HepG2 (cell line): Measurements from ENCODE around the gene SNPH. TPM values are rescaled to one million over a fixed set of nuclear protein-coding genes. Genes with fewer than 3 reads are reported as not detected.

Source experiments
- ETS1 ChIP-seq: sonication (generic); formaldehyde crosslinking; IDR thresholded peaks from 2 replicates; pipeline ENCODE4 v1.4.0; 2020; ENCODE audit warnings: missing genetic modification reagents
- ETV5 ChIP-seq: IDR thresholded peaks from 2 replicates; pipeline ENCODE4 v1.6.1; 2018; ENCODE audit warnings: missing biosample characterization, missing genetic modification reagents, inconsistent platforms, borderline replicate concordance
- GATA4 ChIP-seq: sonication (generic); IDR thresholded peaks from 2 replicates; pipeline ENCODE4 v1.6.1; 2016; ENCODE audit warnings: antibody characterized with exemption, low read depth, borderline replicate concordance
- GLI4 ChIP-seq: sonication (generic); formaldehyde crosslinking; IDR thresholded peaks from 2 replicates; pipeline ENCODE4 v1.5.1; 2020; ENCODE audit warnings: missing genetic modification reagents, mild to moderate bottlenecking, moderate library complexity, borderline replicate concordance
- HIVEP1 ChIP-seq: sonication (generic); formaldehyde crosslinking; IDR thresholded peaks from 2 replicates; pipeline ENCODE4 v1.4.0; 2020; ENCODE audit warnings: mild to moderate bottlenecking, missing genetic modification reagents
- MAFG ChIP-seq: sonication (generic); formaldehyde crosslinking; IDR thresholded peaks from 2 replicates; pipeline ENCODE4 v1.5.1; 2020; ENCODE audit warnings: mild to moderate bottlenecking, missing genetic modification reagents
- PCBP1 ChIP-seq: fragments of 200-400 bp; formaldehyde crosslinking; IDR thresholded peaks from 2 replicates; pipeline ENCODE4 v1.6.1; 2017; ENCODE audit warnings: mild to moderate bottlenecking, low read depth, low read length, borderline replicate concordance
- POLR2AphosphoS2 ChIP-seq: IDR thresholded peaks from 2 replicates; pipeline ENCODE4 v1.6.1; 2011; ENCODE audit warnings: low read depth, low read length, improper control_type of control experiment
- TBP ChIP-seq: sonication (generic); formaldehyde crosslinking; IDR thresholded peaks from 2 replicates; pipeline ENCODE4 v1.5.0; 2020; ENCODE audit warnings: missing genetic modification reagents
- TBX2 ChIP-seq: sonication (generic); formaldehyde crosslinking; IDR thresholded peaks from 2 replicates; pipeline ENCODE4 v1.5.0; 2020; ENCODE audit warnings: missing genetic modification reagents, mild to moderate bottlenecking, borderline replicate concordance
- WIZ ChIP-seq: sonication (generic); formaldehyde crosslinking; IDR thresholded peaks from 2 replicates; pipeline ENCODE4 v1.5.1; 2020; ENCODE audit warnings: mild to moderate bottlenecking, missing genetic modification reagents
- ZFP36L1 ChIP-seq: sonication (generic); formaldehyde crosslinking; IDR thresholded peaks from 2 replicates; pipeline ENCODE4 v1.8.0; 2022; ENCODE audit warnings: mild to moderate bottlenecking, missing genetic modification reagents, moderate library complexity
- ZNF530 ChIP-seq: sonication (generic); formaldehyde crosslinking; IDR thresholded peaks from 2 replicates; pipeline ENCODE4 v1.5.0; 2020; ENCODE audit warnings: low read depth, mild to moderate bottlenecking, missing genetic modification reagents
- ZNF564 ChIP-seq: sonication (generic); formaldehyde crosslinking; IDR thresholded peaks from 2 replicates; pipeline ENCODE4 v1.8.1; 2023; ENCODE audit warnings: mild to moderate bottlenecking, missing genetic modification reagents
- ZNF598 ChIP-seq: sonication (generic); formaldehyde crosslinking; IDR thresholded peaks from 2 replicates; pipeline ENCODE4 v1.5.1; 2020; ENCODE audit warnings: mild to moderate bottlenecking, missing genetic modification reagents, borderline replicate concordance
- ZNF678 ChIP-seq: sonication (generic); formaldehyde crosslinking; IDR thresholded peaks from 2 replicates; pipeline ENCODE4 v1.4.0; 2020; ENCODE audit warnings: mild to moderate bottlenecking, missing genetic modification reagents
- polyA plus RNA-seq, 8 experiments: library from polyadenylated mRNA; depleted of rRNA in 3 of 8; stranded (reverse) in 7 of 8; unstranded in 1 of 8; fragments of >200 nt; fragmentation: Illumina TruSeq in 4 of 8; extraction: Trizol in 4 of 8; gene quantifications; 2 replicates each; pipeline versions ENCODE4 v1.2.1 to v1.2.3, GENCODE V29; 2011 to 2016; ENCODE audit warnings: low read depth in 4 of 8, missing spikeins in 1 of 8, mixed read lengths in 1 of 8; ENCODE audit not compliant: insufficient read depth in 1 of 8
- total RNA-seq, 5 experiments: library from RNA; depleted of rRNA; stranded (reverse); fragments of >200 nt; fragmentation: Illumina TruSeq; extraction: Trizol; gene quantifications; 2 replicates each; pipeline ENCODE4 v1.2.3, GENCODE V29; 2016; ENCODE audit warnings: low read depth in 1 of 5
- TF ChIP-seq, protein P1 (sequence below): sonication (generic); formaldehyde crosslinking; IDR thresholded peaks from 2 replicates; pipeline ENCODE4 v1.4.0; 2020; ENCODE audit warnings: missing genetic modification reagents, borderline replicate concordance
- TF ChIP-seq, protein P2 (sequence below): sonication (generic); formaldehyde crosslinking; conservative IDR thresholded peaks from 2 replicates; pipeline ENCODE4 v1.8.0; 2022; ENCODE audit warnings: mild to moderate bottlenecking, moderate library complexity, missing genetic modification reagents

The SNPH gene
- total and polyA plus RNA-seq, 2 of the 13 experiments (the other 11 are each of a cell fraction or from before 2014, with no cell fraction given) = 0.09 TPM; not detected in 1

GRCh38 chr20:1325173-1326030 is 59.3 kb downstream of the SNPH start (continued):
- TF ChIP-seq TBX2 (CRISPR knock-in tag) = peak; percentile 77; the same call in 1 of the 2 replicates
- TF ChIP-seq GLI4 (CRISPR knock-in tag) = peak; percentile 75; the same call in 1 of the 2 replicates
- no peak for TF ChIP-seq ZNF564 (CRISPR knock-in tag)
- peak; percentile 87; the same call in 1 of the 2 replicates for TF ChIP-seq ZNF598 (CRISPR knock-in tag)
- TF ChIP-seq ZNF530 (CRISPR knock-in tag) = no peak
- TF ChIP-seq, protein P1, sequence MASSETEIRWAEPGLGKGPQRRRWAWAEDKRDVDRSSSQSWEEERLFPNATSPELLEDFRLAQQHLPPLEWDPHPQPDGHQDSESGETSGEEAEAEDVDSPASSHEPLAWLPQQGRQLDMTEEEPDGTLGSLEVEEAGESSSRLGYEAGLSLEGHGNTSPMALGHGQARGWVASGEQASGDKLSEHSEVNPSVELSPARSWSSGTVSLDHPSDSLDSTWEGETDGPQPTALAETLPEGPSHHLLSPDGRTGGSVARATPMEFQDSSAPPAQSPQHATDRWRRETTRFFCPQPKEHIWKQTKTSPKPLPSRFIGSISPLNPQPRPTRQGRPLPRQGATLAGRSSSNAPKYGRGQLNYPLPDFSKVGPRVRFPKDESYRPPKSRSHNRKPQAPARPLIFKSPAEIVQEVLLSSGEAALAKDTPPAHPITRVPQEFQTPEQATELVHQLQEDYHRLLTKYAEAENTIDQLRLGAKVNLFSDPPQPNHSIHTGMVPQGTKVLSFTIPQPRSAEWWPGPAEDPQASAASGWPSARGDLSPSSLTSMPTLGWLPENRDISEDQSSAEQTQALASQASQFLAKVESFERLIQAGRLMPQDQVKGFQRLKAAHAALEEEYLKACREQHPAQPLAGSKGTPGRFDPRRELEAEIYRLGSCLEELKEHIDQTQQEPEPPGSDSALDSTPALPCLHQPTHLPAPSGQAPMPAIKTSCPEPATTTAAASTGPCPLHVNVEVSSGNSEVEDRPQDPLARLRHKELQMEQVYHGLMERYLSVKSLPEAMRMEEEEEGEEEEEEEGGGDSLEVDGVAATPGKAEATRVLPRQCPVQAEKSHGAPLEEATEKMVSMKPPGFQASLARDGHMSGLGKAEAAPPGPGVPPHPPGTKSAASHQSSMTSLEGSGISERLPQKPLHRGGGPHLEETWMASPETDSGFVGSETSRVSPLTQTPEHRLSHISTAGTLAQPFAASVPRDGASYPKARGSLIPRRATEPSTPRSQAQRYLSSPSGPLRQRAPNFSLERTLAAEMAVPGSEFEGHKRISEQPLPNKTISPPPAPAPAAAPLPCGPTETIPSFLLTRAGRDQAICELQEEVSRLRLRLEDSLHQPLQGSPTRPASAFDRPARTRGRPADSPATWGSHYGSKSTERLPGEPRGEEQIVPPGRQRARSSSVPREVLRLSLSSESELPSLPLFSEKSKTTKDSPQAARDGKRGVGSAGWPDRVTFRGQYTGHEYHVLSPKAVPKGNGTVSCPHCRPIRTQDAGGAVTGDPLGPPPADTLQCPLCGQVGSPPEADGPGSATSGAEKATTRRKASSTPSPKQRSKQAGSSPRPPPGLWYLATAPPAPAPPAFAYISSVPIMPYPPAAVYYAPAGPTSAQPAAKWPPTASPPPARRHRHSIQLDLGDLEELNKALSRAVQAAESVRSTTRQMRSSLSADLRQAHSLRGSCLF = no peak
- TF ChIP-seq ZFP36L1 (CRISPR knock-in tag) = peak; percentile 91
- no peak for TF ChIP-seq TBP (CRISPR knock-in tag)
- TF ChIP-seq ZNF678 (CRISPR knock-in tag) = no peak; the same call in none of the 2 replicates
- TF ChIP-seq POLR2AphosphoS2 = peak; percentile 91
- TF ChIP-seq, protein P2, sequence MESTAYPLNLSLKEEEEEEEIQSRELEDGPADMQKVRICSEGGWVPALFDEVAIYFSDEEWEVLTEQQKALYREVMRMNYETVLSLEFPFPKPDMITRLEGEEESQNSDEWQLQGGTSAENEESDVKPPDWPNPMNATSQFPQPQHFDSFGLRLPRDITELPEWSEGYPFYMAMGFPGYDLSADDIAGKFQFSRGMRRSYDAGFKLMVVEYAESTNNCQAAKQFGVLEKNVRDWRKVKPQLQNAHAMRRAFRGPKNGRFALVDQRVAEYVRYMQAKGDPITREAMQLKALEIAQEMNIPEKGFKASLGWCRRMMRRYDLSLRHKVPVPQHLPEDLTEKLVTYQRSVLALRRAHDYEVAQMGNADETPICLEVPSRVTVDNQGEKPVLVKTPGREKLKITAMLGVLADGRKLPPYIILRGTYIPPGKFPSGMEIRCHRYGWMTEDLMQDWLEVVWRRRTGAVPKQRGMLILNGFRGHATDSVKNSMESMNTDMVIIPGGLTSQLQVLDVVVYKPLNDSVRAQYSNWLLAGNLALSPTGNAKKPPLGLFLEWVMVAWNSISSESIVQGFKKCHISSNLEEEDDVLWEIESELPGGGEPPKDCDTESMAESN = peak; percentile 83; the same call in 1 of the 2 replicates
- TF ChIP-seq GATA4 = peak; percentile 74; the same call in 1 of the 2 replicates
- TF ChIP-seq WIZ (CRISPR knock-in tag) = no peak; the same call in none of the 2 replicates
- no peak for TF ChIP-seq HIVEP1 (CRISPR knock-in tag)
- no peak for TF ChIP-seq ETS1 (CRISPR knock-in tag)
- TF ChIP-seq MAFG (CRISPR knock-in tag) = 0 out of 2 replicates have a peak, but pooled peaks have one; percentile 52
- no peak for TF ChIP-seq PCBP1
- TF ChIP-seq ETV5 (CRISPR knock-in tag) = peak; percentile 94
